ENCODE data around the gene SNRNP200.

SNRNP200 gene

DNA sequence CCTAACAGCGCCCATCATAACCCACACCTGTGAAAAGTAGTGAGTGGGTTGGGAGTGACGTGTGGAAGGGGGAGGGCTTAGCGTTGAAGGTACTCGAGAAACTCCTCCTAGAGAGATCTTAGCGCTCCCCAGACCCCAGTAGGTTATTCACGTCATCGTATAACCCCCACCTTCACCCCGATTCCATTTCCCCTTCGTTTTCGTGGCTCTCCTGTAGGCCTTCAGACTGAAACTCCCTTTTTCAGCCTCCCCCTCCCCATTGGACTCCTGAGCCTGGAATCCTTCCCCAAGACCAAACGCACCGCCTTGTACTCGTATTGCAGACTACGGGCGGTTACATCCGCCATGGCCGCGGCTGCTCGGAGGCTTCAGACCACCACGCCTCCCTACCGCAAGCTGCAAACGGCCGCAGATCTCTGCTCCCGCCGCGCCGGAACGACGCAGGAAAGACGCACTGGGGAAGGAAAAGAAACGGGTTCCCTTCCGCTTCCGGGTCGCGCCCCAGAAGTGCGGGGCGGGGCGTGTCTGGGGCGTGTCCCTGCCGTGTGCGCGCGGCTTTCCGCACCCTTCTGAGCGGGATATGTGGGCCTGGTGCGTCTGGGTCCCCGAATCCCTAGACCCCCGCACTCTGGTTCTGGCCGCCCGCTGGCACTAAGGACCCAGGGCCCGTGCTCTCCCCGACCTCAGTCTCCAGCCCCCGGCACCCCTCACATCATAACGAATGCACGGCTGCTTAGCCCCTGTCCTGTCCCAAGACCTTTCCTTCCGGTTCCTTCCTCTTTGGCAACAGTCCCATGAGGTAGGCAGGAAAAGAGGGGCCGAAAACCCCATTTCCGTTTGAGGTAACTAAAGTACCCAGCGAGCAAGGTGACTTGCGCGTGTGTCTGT lies at the start of gene SNRNP200:
TSS of gene SNRNP200 (minus strand) at position 456 of the 888 bp plus-strand sequence. CDS start at position 347, 109 bp downstream.
- DNase-seq (ENCODE audit: low read depth in 4 of 4, low spot score in 1 of 4) = peak; percentile 81 to 91 (median 86)

DNA sequence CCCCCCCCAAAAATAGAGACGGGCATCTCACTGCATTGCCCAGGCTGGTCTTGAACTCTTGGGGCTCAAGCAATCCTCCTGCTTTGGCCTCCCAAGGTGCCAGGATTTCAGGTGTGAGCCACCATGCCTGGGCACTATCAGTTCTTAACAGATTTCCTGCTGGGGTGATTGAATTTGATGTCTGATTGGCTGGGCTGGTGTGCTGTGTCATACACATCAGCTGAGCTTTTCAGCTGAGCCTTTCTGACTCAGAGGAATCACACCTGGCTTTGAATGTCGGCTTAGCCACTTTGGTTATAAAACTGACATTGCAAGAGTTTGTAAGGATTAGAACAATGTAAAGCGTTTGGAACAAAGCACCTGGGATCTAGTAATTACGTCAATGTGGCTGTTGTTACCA lies 49.1 kb upstream of the SNRNP200 start:
- no peak for DNase-seq (ENCODE audit: low read depth in 4 of 4, low spot score in 1 of 4)

DNA sequence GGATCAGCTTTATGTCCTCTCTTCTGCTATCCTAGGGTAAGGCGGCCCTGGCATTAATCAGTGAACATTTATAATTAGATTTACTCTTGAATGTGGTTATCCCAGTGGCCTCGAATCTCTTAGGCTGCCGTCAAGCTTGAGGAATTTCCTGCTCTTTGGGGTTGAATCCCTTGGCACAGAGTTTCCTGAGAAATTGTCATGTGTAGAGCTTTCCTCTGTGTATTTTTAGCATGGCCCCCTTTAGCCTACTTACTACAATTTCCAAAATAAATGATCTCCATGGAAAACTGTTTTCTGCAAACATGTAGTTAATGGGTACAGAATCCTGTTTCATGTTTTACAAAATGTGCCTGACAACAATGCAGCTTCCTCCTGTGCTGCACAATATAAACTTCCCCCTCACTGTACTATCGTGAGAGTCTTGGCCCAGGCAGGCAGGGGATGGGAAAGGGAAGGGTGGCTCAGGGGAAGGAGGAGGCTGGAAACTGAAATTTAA lies 48.3 kb upstream of the SNRNP200 start:
- no peak for DNase-seq (ENCODE audit: low read depth in 4 of 4, low spot score in 1 of 4)

DNA sequence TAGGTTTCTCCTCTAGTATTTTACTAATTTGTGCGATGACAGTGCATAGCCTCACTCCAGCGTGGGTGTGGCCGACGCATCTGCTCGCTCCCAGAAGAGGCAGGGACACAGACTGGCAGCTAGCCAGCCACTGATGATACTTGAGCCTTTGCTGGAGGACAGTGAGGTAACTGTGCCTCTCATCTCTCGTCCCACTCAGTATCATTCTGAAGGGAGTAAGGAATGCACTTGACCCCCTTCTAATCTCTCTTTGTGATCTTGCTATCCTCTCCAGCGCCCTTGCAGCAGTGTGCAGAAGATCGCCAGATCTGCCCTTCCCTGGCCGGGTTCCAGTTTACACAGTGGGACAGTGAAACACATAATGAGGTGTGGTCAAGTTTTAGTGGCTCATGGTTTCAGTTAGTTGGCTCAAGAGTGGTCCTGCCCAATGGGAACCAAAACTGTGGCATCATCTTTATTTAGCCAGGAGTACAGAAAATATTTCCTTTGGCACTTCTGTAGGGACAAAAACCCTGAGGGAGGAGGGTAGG lies 47.8 kb upstream of the SNRNP200 start:
- DNase-seq (ENCODE audit: low read depth in 4 of 4, low spot score in 1 of 4) = no peak

DNA sequence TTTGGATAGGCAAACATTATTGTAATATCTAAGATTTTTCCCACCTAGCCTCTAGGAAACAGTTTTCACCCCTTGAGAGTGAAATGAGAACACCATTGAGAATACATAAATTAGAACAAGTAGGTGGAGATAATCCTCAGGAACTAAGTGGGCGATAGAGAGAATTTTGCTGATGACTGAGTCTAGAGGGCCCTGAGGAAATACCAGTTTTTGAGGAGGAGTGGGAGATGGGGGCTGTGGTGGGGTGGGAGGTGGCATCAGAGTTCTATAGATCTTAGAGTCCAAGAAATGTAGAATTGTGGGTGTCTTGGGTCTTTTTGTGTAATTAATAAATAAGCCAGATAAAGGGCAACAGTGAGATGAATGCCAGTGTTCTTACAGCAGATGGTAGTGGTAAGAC lies 42.0 kb upstream of the SNRNP200 start:
- DNase-seq (ENCODE audit: low read depth in 4 of 4, low spot score in 1 of 4) = no peak

DNA sequence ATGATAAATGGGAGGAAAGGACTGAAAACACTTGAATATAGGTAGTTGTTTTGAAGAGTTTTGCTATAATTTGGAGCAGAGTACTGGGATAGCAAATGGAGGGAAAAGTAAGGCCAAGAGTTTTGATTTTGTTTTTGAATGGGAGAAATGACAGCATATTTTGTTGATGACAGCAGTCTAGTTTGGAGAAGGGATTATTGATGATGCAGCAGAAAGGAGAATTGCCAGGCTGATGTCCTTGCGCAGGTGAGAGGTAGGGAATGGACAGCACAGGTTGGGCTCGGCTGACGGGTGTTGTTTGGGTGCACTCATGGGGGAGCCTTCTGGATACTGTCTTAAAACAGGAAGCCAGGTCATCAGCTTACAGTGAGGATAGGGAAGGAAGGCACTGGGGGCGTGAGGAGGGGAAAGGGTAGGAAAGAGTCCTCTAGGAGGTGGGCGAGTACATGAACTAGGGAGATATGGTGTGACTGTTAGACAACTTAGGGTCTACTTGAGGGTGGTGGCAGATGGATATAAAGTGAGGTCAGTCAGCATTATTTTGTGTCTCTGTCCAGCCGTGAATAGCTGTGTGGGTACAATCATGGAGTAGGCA lies 40.6 kb upstream of the SNRNP200 start:
- no peak for DNase-seq (ENCODE audit: low read depth in 4 of 4, low spot score in 1 of 4)

DNA sequence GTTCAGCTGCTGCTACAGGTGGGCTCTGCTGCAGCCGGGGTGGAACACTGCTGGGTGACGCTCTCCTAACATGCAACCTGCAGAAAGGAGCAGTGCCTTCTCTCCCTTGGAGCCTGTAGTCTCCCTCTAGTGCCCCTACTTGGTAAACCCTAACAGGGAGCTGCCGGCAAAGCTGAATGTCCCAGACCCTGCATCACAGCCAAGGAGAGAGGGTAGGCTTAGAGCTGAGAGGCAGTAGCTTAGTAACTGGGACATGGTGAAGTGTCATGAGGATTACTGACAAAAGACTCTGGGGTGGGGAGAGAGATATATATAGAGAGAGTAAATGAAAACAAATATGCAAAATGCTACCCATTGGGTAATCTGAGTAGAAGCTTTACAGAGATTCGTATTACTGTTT lies 40.1 kb upstream of the SNRNP200 start:
- no peak for DNase-seq (ENCODE audit: low read depth in 4 of 4, low spot score in 1 of 4)

DNA sequence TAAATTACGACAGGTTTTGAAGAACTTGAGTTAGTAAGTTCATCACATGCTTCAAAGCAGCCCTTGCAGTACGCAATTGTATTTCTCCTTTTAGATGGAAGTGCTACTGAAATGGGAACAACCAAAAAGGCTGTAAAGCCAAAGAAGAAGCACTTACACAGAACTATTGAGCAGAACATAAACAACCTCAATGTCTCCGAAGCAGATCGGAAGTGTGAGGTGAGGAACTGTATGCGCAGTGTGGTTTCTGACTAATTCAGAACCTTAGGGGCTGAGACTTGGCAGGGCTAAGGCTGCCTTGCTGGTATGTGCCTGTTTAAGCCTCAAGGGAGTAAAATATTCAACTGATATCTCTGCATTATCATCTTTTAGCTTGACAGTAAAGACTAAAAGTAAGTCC lies 38.7 kb upstream of the SNRNP200 start:
- no peak for DNase-seq (ENCODE audit: low read depth in 4 of 4, low spot score in 1 of 4)

DNA sequence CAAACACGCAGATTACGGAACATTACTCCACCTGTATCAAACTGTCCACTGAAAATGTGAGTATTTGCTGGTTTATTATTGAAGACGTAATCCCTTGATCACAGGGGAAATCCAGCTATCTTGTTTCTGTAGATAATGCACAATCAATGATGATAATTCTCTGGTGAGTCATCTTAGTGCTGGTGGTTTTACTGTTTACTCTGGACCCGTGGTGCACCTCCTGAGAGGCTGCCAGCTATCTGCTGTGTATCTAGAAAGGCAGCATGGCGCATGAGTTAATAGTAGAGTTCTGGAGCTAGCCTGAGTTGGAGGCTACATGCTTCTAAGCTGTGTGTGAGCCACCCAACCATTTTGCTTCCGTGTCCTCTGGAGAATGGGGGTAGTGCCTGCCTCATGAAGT lies 36.7 kb upstream of the SNRNP200 start:
- DNase-seq (ENCODE audit: low read depth in 4 of 4, low spot score in 1 of 4) = peak in 1 of 4 experiments; percentile 13

DNA sequence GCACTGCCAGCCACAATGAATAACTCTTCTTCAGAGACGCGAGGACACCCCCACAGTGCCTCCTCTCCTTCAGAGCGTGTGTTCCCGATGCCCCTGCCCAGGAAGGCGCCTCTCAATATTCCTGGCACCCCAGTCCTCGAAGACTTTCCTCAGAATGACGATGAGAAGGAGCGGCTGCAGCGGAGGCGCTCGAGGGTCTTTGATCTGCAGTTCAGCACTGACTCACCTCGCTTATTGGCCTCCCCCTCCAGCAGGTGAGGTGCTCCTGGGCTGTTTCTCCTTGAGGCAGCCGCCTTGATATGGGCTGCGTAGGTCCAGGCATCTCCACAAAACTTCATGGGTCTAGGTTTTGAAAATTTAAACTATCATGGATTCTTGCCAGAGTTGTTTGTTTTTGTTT lies 36.3 kb upstream of the SNRNP200 start:
- DNase-seq (ENCODE audit: low read depth in 4 of 4, low spot score in 1 of 4) = no peak

DNA sequence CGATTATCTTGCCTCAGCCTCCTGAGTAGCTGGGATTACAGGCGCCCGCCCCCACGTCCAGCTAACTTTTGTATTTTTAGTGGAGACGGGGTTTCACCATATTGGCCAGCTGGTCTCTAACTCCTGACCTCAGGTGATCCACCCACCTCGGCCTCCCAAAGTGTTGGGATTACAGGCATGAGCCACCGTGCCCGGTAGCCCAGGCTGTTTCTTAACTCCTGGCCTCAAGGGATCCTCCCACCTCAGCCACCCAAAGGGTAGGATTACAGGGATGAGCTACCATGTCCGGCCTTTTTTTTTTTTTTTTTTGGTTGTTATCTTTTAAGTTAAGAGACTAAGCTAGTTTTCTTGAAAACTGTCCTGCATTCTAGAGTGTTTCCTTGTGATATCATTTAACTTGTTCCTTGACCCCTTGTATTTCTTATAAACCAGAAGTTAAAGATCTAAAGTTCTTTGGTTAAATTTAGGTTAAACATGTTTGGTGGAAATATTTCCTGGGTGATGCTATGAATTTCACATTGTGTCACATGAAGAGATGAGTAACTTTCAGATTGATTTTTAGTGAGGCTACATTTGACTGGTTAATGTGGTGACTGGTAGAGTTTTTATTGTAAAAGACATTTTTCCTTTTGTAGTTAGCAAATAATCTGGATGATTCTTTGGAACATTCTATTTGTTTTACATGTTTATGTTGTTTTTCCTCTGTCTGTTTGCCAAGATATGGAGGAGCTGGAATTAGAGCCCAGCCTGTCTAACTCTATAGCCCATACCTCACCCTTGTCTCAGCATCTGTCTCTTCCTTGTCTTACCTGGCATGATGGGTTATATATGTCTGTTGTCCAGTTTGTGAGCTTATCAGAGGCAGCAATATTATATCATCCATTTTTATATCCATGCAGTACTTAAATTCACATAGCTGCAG lies 35.4 kb upstream of the SNRNP200 start:
- no peak for DNase-seq (ENCODE audit: low read depth in 4 of 4, low spot score in 1 of 4)

DNA sequence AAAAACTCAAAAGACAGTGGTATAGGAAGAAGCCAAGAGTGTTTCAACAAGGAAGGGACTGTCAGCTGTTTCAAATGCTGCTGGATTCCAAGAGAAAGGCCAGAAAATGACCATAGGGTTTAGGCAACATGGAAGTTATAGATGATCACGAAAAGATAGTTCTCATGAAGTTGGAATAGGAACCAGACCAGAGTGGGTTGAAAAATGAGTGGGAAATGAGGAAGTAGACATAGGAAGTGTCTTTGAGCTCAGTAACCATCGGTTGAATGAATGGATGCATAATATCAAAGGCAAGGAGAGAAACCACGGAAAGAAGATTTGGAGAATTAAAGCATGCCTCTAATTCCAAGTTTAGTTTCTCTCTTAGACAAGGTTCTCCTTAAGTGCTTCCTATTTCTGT lies 31.5 kb upstream of the SNRNP200 start:
- DNase-seq (ENCODE audit: low read depth in 4 of 4, low spot score in 1 of 4) = no peak

DNA sequence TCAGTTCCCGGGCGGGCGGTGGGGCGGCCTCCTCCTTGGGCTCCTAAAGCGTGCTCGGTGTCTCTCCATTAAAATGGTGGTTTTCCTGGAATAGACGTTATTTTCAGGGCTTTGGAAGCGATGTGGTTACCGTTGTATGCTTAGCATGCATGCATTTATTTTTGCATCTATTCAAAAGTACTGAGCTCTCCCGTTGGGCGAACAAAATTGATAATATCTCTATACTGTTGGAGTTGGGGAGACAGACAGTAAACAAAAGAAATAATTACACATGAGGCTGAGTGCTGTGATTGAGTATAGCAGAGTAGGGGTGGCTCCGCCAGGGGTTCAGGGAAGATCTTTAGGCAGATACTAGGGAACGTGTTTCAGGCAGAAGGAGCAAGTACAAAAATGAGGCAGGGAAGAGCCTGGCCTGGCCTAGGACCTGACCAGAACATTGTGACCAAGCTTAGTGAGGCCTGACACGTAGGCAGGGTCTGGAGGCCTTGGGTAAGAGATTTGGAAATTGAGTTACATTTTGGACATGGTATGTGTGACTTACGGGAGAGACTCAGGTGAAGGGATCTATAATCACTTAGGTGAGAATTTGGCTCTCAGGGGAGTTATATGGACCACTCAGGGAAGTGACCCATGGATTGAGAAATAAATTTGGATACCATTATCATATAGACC lies 30.9 kb upstream of the SNRNP200 start:
- DNase-seq (ENCODE audit: low read depth in 4 of 4, low spot score in 1 of 4) = no peak

DNA sequence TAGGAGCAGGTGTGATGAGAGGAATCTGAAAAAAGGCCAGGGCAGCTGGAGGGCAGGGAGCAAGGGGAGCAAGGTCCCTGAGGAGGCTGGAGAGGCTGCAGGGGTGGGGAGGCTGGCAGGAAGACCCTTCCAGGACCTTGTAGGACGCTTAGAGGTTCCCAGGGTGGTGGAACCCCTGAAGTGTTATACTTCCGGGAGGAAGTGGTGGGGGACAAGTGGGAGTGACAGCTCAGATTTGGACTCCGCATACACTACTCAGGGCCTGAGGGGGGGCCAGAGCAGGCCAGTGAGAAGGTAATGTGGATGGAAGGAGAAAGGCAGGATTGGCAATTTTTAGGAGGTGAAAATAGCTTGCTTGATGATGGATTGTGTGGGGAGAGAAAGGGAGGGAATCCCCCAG lies 28.4 kb upstream of the SNRNP200 start:
- DNase-seq (ENCODE audit: low read depth in 4 of 4, low spot score in 1 of 4) = no peak

DNA sequence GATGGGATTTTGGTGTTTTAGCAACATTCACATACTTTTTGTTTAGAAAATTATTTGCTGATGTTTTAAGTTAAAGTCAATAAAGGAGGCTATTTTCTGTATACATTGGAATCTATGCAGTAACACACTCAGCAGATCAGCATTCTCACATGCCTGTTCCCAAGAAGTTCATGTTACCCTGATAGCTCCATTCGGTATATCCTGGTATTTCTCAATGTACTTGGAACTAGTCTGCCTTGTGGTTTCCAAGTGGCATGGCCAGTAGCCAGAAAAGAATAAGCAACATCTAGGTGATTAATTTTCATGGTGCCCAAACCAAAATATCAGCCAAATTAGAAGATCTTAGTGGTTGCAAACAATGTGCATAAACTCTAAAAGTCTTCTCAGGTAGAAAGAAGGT lies 25.1 kb upstream of the SNRNP200 start:
- no peak for DNase-seq (ENCODE audit: low read depth in 4 of 4, low spot score in 1 of 4)

DNA sequence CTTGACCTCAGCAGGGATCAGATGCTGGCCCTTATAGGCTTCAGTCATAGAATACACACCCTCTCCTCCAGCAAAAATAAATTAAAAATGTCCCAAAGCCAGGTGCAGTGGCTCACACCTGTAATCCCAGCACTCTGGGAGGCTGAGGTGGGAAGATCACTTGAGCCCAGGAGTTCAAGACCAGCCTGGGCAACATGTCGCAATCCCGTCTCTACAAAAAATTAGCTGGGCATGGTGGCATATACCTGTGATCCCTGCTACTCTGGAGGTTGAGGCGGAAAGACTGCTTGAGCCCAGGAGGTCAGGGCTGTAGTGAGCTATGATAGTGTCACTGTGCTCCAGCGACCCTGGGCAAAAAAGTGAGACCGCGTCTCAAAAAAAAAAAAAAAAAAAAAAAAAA lies 24.5 kb upstream of the SNRNP200 start:
- no peak for DNase-seq (ENCODE audit: low read depth in 4 of 4, low spot score in 1 of 4)

DNA sequence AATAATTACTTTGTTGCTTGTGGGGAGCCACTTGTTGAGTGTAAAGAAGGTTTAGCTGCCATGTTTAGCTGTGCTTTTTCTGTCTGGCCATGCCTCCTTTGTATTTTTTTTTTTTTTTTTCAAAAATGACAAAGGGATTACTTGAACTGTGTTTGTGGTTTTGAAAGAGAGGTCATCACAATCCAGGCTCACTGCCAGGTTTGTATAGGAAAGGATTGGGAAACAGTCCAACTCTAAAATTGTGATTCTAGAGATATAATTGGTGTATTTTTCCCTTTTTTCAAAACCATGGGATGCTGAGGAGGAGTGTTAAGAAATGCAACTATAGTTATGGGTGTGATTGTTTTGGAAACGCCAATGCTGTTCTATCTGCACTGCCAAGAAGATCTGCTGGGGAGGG lies 24.1 kb upstream of the SNRNP200 start:
- no peak for DNase-seq (ENCODE audit: low read depth in 4 of 4, low spot score in 1 of 4)

DNA sequence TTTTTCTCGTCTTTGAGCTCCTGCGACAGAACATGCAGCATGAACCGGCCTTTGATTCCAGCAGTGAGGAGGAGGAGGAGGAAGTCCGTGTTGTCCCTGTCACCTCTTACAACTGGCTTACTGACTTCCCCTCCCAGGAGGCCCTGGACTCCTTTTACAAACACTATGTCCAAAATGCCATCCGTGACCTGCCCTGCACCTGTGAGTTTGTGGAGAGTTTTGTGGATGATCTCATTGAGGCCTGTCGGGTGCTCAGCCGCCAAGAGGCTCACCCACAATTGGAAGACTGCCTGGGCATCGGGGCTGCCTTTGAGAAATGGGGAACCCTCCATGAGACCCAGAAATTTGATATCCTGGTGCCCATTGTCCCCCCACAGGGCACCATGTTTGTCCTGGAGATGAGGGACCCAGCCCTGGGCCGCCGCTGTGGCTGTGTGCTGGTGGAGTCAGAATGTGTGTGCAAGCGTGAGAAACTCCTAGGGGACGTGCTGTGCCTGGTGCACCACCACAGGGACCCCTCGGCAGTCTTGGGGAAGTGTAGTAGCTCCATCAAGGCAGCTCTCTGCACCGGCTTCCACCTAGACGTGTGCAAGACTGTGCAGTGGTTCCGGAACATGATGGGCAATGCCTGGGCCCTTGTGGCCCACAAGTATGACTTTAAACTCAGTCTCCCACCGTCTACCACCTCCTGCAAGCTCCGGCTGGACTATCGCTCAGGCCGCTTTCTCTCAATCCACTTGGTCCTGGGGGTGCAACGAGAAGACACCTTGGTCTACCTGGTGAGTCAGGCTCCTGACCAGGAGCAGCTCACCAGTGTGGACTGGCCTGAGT lies 21.9 kb upstream of the SNRNP200 start:
- DNase-seq (ENCODE audit: low read depth in 4 of 4, low spot score in 1 of 4) = no peak

DNA sequence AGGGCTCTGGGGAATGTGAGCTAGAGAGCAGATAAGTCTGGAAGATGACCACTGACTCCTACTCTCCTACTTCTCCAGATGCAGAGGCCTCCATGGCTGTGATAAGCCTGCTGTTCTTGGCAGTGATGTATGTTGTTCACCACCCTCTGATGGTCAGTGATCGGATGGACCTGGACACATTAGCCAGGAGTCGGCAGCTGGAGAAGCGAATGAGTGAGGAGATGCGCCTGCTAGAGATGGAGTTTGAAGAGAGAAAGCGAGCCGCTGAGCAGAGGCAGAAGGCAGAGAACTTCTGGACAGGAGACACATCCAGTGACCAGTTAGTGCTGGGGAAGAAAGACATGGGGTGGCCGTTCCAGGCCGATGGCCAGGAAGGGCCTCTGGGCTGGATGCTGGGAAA lies 21.2 kb upstream of the SNRNP200 start:
- no peak for DNase-seq (ENCODE audit: low read depth in 4 of 4, low spot score in 1 of 4)

DNA sequence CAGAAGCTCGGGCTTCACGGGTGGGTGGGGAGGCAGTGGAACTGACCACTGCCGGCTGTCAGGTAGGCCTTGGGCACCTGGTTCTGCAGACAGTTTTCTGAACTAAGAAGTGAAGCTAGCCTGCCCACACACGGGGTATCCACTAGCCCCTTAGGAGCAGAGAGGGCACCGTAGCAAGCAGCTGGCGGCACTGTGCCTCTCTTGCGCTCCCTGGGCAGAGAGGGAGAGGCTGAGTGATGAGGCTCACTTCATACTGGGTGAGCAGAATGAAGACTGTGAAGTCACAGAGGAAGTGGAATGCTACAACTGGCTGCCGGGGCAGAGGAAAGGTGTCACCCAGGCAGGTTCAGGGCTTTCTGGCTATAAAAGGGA lies 20.5 kb upstream of the SNRNP200 start:
- DNase-seq (ENCODE audit: low read depth in 4 of 4, low spot score in 1 of 4) = peak in 1 of 4 experiments; percentile 19
